ENCODE results near the gene PDK1. TPM values are rescaled to one million over a fixed set of nuclear protein-coding genes. Genes with fewer than 3 reads are reported as not detected.

Gene PDK1
- 25.6 and 26.5 TPM in 2 replicates for total RNA-seq (2014; rRNA removed; shearing (Covaris generic))
- polyA plus RNA-seq (2016; fragmentation: Nextera tagmentation; extraction: Ambion mirVana), result 42.0 and 53.7 TPM in 2 replicates
- long read RNA-seq, result 0 reads

GRCh38 chr2:172555522-172556283, at the start of gene PDK1:
TSS of gene PDK1 (plus strand) at chr2:172556090. CDS start at chr2:172556151, 61 bp downstream.
- peak within 1 kb of the TSS; percentile 98 for H3K27ac Mint-ChIP-seq
- Histone ChIP-seq H3K36me3 (ENCODE audit: insufficient read depth) (no peaks in the 10 kb centered on the region), H3K27me3 (ENCODE audit: insufficient read depth) (0 out of 2 replicates have a peak, but pooled peaks cover 3% of the 10 kb centered on the region), H3K27ac (ENCODE audit: low read depth) (peak within 1 kb of the TSS; percentile 73), H2AFZ (peak within 1 kb of the TSS; percentile 92), H3K4me1 (ENCODE audit: insufficient read depth) (peaks cover 47% of the 10 kb centered on the region), H3K4me2 (peak within 1 kb of the TSS; percentile 92), H3K79me2 (replicated peaks; ENCODE audit: insufficient read depth) (peaks cover 33% of the 10 kb centered on the region), H4K20me1 (replicated peaks; ENCODE audit: insufficient read depth) (no peaks in the 10 kb centered on the region), H3F3A (replicated peaks; ENCODE audit: low read depth) (peaks cover 3% of the 10 kb centered on the region; the same call in 1 of the 2 replicates), H3K4me3 (peak within 1 kb of the TSS; percentile 82), H3K9me2 (ENCODE audit: insufficient read depth) (no peaks in the 10 kb centered on the region)
- H3K36me3 Mint-ChIP-seq (ENCODE audit: low read depth), result peaks cover 5% of the 10 kb centered on the region; the same call in 2 of the 3 replicates
- H3K9me3 Mint-ChIP-seq, result peaks cover 3% of the 10 kb centered on the region; the same call in 1 of the 3 replicates
- peaks cover 3% of the 10 kb centered on the region for H3K27me3 Mint-ChIP-seq (ENCODE audit: insufficient read depth, low read depth, poor library complexity)
- H3K4me3 Mint-ChIP-seq, result peak within 1 kb of the TSS; percentile 89
- peaks cover 45% of the 10 kb centered on the region for H3K4me1 Mint-ChIP-seq
- TF ChIP-seq JUNB (IDR thresholded peaks at IDR 0.05; ENCODE audit: unreplicated experiment), result no peak
- no peak for TF ChIP-seq CTCF (conservative IDR thresholded peaks at IDR 0.05; ENCODE audit: low read depth in 2 of 2)
- peak; percentile 94 for TF ChIP-seq POLR2AphosphoS5 (IDR thresholded peaks at IDR 0.05; ENCODE audit: low read depth)
- peak; percentile 69 for TF ChIP-seq CREB1 (CRISPR knock-in tag; IDR thresholded peaks at IDR 0.05; ENCODE audit: low read depth)
- TF ChIP-seq REST (IDR thresholded peaks at IDR 0.05; ENCODE audit: unreplicated experiment), result no peak
- TF ChIP-seq ETS1 (IDR thresholded peaks at IDR 0.05), result no peak
- no peak for TF ChIP-seq STAT1 (IDR thresholded peaks at IDR 0.05; ENCODE audit: unreplicated experiment)
- TF ChIP-seq ZNF331 (CRISPR knock-in tag; IDR thresholded peaks at IDR 0.05; ENCODE audit: low read depth), result no peak
- no peak for TF ChIP-seq NANOG (IDR thresholded peaks at IDR 0.05; ENCODE audit: borderline replicate concordance)
- ATAC-seq (peak; percentile 80), DNase-seq (ENCODE audit: low spot score) (peak; percentile 88)
